CD14-positive monocyte (primary cell): Measurements from ENCODE around the gene KIF21B. TPM values are rescaled to one million over a fixed set of nuclear protein-coding genes. Genes with fewer than 3 reads are reported as not detected.

Source experiments
- DNase-seq, 3 donors: peaks; one replicate each; pipeline ENCODE4 v3.0.0-alpha.2; 2011 to 2022
- H2AFZ ChIP-seq: 2 replicates; pipeline ENCODE4 v1.6.0; 2012; ENCODE audit warnings: mild to moderate bottlenecking, low read depth, low read length, inconsistent platforms; ENCODE audit not compliant: insufficient read depth, poor library complexity, severe bottlenecking
- H3K27ac ChIP-seq, 2 donors: 1 replicate in 1 of 2; 2 replicates in 1 of 2; pipeline ENCODE4 v1.5.1; 2012 to 2013; ENCODE audit warnings: low read length in 2 of 2, control low read depth in 1 of 2, inconsistent platforms in 1 of 2, low read depth in 1 of 2, mild to moderate bottlenecking in 1 of 2
- H3K27me3 ChIP-seq, 2 donors: one replicate each; pipeline versions ENCODE4 v1.6.0 to v1.6.1; 2011 to 2013; ENCODE audit warnings: low read length in 2 of 2; ENCODE audit not compliant: control insufficient read depth in 2 of 2, insufficient read depth in 2 of 2
- H3K36me3 ChIP-seq, 2 donors: replicated peaks in 1 of 2; 1 replicate in 1 of 2; 2 replicates in 1 of 2; pipeline versions ENCODE4 v1.5.1 to v1.6.1; 2012 to 2013; ENCODE audit warnings: low read length in 2 of 2, control low read depth in 1 of 2, inconsistent platforms in 1 of 2, mild to moderate bottlenecking in 1 of 2; ENCODE audit not compliant: insufficient read depth in 2 of 2, control insufficient read depth in 1 of 2
- H3K4me1 ChIP-seq, 2 donors: 1 replicate in 1 of 2; 2 replicates in 1 of 2; pipeline versions ENCODE4 v1.5.1 to v1.6.1; 2012 to 2013; ENCODE audit warnings: low read length in 2 of 2, control low read depth in 1 of 2, inconsistent platforms in 1 of 2, mild to moderate bottlenecking in 1 of 2, moderate library complexity in 1 of 2; ENCODE audit not compliant: insufficient read depth in 2 of 2, control insufficient read depth in 1 of 2
- H3K4me2 ChIP-seq: replicated peaks from 2 replicates; pipeline ENCODE3; 2012; ENCODE audit warnings: low read length, moderate library complexity, mild to moderate bottlenecking; ENCODE audit not compliant: poor library complexity, severe bottlenecking; ENCODE audit errors: extremely low read depth
- H3K4me3 ChIP-seq, 3 experiments: fragments of 200-600 bp in 1 of 3; sonication (generic) in 1 of 3; replicated peaks in 1 of 3; 1 replicate in 2 of 3; 2 replicates in 1 of 3; pipeline ENCODE4 v1.5.1; 2011 to 2013; ENCODE audit warnings: low read length in 3 of 3, mild to moderate bottlenecking in 3 of 3, control low read depth in 2 of 3, low read depth in 2 of 3, inconsistent platforms in 1 of 3, moderate library complexity in 1 of 3
- H3K79me2 ChIP-seq: 2 replicates; pipeline ENCODE4 v1.6.0; 2012; ENCODE audit warnings: mild to moderate bottlenecking, control low read depth, inconsistent platforms, low read length, moderate library complexity; ENCODE audit not compliant: insufficient read depth
- H3K9ac ChIP-seq: 2 replicates; pipeline ENCODE4 v1.6.0; 2017; ENCODE audit warnings: low read length, mild to moderate bottlenecking; ENCODE audit not compliant: insufficient read depth, poor library complexity, severe bottlenecking
- H3K9me3 ChIP-seq, 2 donors: replicated peaks in 1 of 2; 1 replicate in 1 of 2; 2 replicates in 1 of 2; pipeline versions ENCODE4 v1.5.1 to v1.6.1; 2012 to 2013; ENCODE audit warnings: low read length in 2 of 2, control low read depth in 1 of 2; ENCODE audit not compliant: control insufficient read depth in 1 of 2, insufficient read depth in 1 of 2
- H4K20me1 ChIP-seq: 2 replicates; pipeline ENCODE4 v1.6.0; 2012; ENCODE audit warnings: mild to moderate bottlenecking, low read length, control low read depth, moderate library complexity; ENCODE audit not compliant: insufficient read depth
- H3K27ac Mint-ChIP-seq, 7 donors: one replicate each; pipeline ENCODE4 v1.8.0; 2020; ENCODE audit warnings: mild to moderate bottlenecking in 7 of 7, mixed read lengths in 7 of 7, moderate library complexity in 6 of 7, inconsistent platforms in 2 of 7
- H3K27me3 Mint-ChIP-seq, 3 donors: one replicate each; pipeline ENCODE4 v1.8.0; 2021 to 2022; ENCODE audit warnings: low read depth in 3 of 3, mild to moderate bottlenecking in 3 of 3, mixed read lengths in 3 of 3, moderate library complexity in 3 of 3, inconsistent platforms in 1 of 3
- H3K36me3 Mint-ChIP-seq, 2 donors: one replicate each; pipeline ENCODE4 v1.8.0; 2020; ENCODE audit warnings: mixed read lengths in 2 of 2, inconsistent platforms in 1 of 2, mild to moderate bottlenecking in 1 of 2
- H3K4me1 Mint-ChIP-seq: one replicate; pipeline ENCODE4 v1.8.0; 2020; ENCODE audit warnings: mild to moderate bottlenecking, mixed read lengths
- H3K4me3 Mint-ChIP-seq, 2 donors: one replicate each; pipeline ENCODE4 v1.8.0; 2020; ENCODE audit warnings: mild to moderate bottlenecking in 2 of 2, mixed read lengths in 2 of 2, moderate library complexity in 1 of 2
- H3K9me3 Mint-ChIP-seq, 7 donors: one replicate each; pipeline ENCODE4 v1.8.0; 2020 to 2022; ENCODE audit warnings: mixed read lengths in 7 of 7, mild to moderate bottlenecking in 6 of 7, moderate library complexity in 6 of 7, inconsistent platforms in 2 of 7
- CTCF ChIP-seq: fragments of 200-600 bp; IDR thresholded peaks from one replicate; pipeline ENCODE4 v1.8.0; 2022; ENCODE audit warnings: antibody characterized with exemption, mild to moderate bottlenecking
- WGBS: methylation state at CpG from one replicate; pipeline ENCODE4 v1.1.5; 2013; ENCODE audit warnings: missing lambda C conversion rate; ENCODE audit not compliant: insufficient coverage; 5-methylcytosine and 5-hydroxymethylcytosine counted together
- intact Hi-C, 2 donors: fragments of 100-400 bp; cut with micrococcal nuclease; formaldehyde crosslinking; loops; one replicate each; pipeline versions ENCODE4 v1.15.0 to v1.15.1; 2023
- polyA plus RNA-seq, 3 donors: library from polyadenylated mRNA; depleted of rRNA in 1 of 3; unstranded in 2 of 3; stranded (reverse) in 1 of 3; fragments of 300-500 nt in 2 of 3; fragments of >200 nt in 1 of 3; fragmentation: Illumina TruSeq in 2 of 3; gene quantifications; 1 replicate in 2 of 3; 2 replicates in 1 of 3; pipeline ENCODE4 v1.2.3, GENCODE V29; 2012 to 2021

KIF21B gene
- polyA plus RNA-seq, 3 donors: 0.18 to 9.8 (median 0.30) TPM

- Mint-ChIP-seq H3K27ac (peak overlapping the region in 4 of 7 donors; percentile 59 to 86 (median 68)), H3K36me3 (no peaks in the 10 kb centered on the region), H3K4me1 (peaks cover 54% of the 10 kb centered on the region), H3K9me3 (peaks cover 0 to 2% (median 0%) of the 10 kb centered on the region in 7 donors), H3K4me3 (no peak overlapping the region), H3K27me3 (peaks cover 1 to 7% (median 4%) of the 10 kb centered on the region in 3 donors)
- no peak for TF ChIP-seq CTCF
- WGBS: 64% methylated on average over 3 of the region's 7 CpGs
- H3K9ac ChIP-seq: no peak overlapping the region
- no peak overlapping the region for H3K4me3 ChIP-seq
- DNase-seq: peak; percentile 59 to 80 (median 80)
- intact Hi-C loops: no loop called here
- peak overlapping the region; percentile 5 for H3K4me2 ChIP-seq
- no peaks in the 10 kb centered on the region for H3K79me2 ChIP-seq
- H2AFZ ChIP-seq: no peak overlapping the region
- H3K36me3 ChIP-seq: no peaks in the 10 kb centered on the region
- H3K27me3 ChIP-seq: no peaks in the 10 kb centered on the region
- no peaks in the 10 kb centered on the region for H3K9me3 ChIP-seq
- peaks cover 26% of the 10 kb centered on the region for H4K20me1 ChIP-seq
- H3K27ac ChIP-seq: no peak overlapping the region
- H3K4me1 ChIP-seq: peaks cover 53 to 55% of the 10 kb centered on the region in 2 donors
These were observed 5.0 kb upstream of the KIF21B start for GRCh38 chr1:201028461-201028889.

DNA sequence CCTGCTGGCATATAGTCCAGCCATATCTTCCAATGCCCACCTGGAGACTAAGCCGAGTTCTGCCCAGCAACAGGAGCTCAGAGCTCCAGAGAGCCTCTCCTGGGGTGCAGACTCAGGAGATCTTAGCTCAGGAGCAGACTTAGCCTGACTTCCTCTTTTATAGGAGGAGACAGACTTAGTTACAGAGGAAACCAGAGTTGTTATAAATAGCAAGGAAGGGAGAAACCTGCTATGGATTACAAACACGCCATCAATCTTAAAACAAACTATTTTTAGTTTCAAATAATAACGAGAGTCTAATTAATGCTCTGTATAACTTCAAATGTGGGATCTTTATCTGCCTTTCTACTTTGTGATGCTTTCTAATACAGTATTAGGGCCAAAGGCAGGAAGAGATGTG lies 3.3 kb upstream of the KIF21B start:
- peaks cover 65 to 69% of the 10 kb centered on the region in 2 donors for H3K4me1 ChIP-seq
- H3K79me2 ChIP-seq: peaks cover 14% of the 10 kb centered on the region
- H3K36me3 ChIP-seq: no peaks in the 10 kb centered on the region
- Mint-ChIP-seq H3K4me3 (peak overlapping the region; percentile 31 to 88), H3K9me3 (peaks cover 0 to 2% (median 0%) of the 10 kb centered on the region in 7 donors), H3K27ac (peak overlapping the region in 6 of 7 donors; percentile 22 to 83 (median 63)), H3K4me1 (peaks cover 65% of the 10 kb centered on the region), H3K36me3 (no peaks in the 10 kb centered on the region), H3K27me3 (peaks cover 1 to 2% (median 1%) of the 10 kb centered on the region in 3 donors)
- peak overlapping the region in 1 of 3 experiments; percentile 53 for H3K4me3 ChIP-seq
- no CpG with 5 or more reads among the region's 3 CpGs for WGBS
- intact Hi-C loops: no loop called here
- H4K20me1 ChIP-seq: peaks cover 35% of the 10 kb centered on the region
- H3K27ac ChIP-seq: peak overlapping the region in 1 of 2 donors; percentile 2
- no peak overlapping the region for H3K9ac ChIP-seq
- peak overlapping the region; percentile 73 for H3K4me2 ChIP-seq
- peak; percentile 35 to 75 (median 63) for DNase-seq
- TF ChIP-seq CTCF: no peak
- no peak overlapping the region for H2AFZ ChIP-seq
- no peaks in the 10 kb centered on the region for H3K9me3 ChIP-seq
- H3K27me3 ChIP-seq: no peaks in the 10 kb centered on the region
